AG20443 (cell line): Measurements from ENCODE around the gene STARD5.

Source experiments
- DNase-seq: peaks from one replicate; pipeline ENCODE4 v3.0.0; 2012; ENCODE audit warnings: low spot score, mixed read lengths

STARD5 gene

GRCh38 chr15:81274255-81274654, 49.7 kb downstream of the STARD5 start:
- no peak for DNase-seq

- DNase-seq: no peak
These were observed 50.1 kb downstream of the STARD5 start for GRCh38 chr15:81273855-81274254.

GRCh38 chr15:81273200-81273599, 50.7 kb downstream of the STARD5 start:
- DNase-seq: no peak

GRCh38 chr15:81271761-81272644, 51.9 kb downstream of the STARD5 start:
- DNase-seq: no peak

GRCh38 chr15:81270781-81271491, 53.0 kb downstream of the STARD5 start:
- no peak for DNase-seq

- no peak for DNase-seq
These were observed 53.8 kb downstream of the STARD5 start for GRCh38 chr15:81270188-81270587.

- no peak for DNase-seq
These were observed 54.9 kb downstream of the STARD5 start for GRCh38 chr15:81268881-81269601.

GRCh38 chr15:81268340-81268739, 55.6 kb downstream of the STARD5 start:
- no peak for DNase-seq

- peak; percentile 90 for DNase-seq
These were observed 57.8 kb downstream of the STARD5 start for GRCh38 chr15:81265944-81266775.

GRCh38 chr15:81265256-81265943, 58.5 kb downstream of the STARD5 start:
- DNase-seq: no peak

- no peak for DNase-seq
These were observed 59.7 kb downstream of the STARD5 start for GRCh38 chr15:81264072-81264857.

- no peak for DNase-seq
These were observed 60.5 kb downstream of the STARD5 start for GRCh38 chr15:81263477-81263876.

GRCh38 chr15:81261172-81261811, 62.6 kb downstream of the STARD5 start:
- no peak for DNase-seq

- DNase-seq: no peak
These were observed 64.1 kb downstream of the STARD5 start for GRCh38 chr15:81259760-81260298.
